Sigmoid colon (tissue), 4 donors: ENCODE measurements around the gene SEL1L.
A peak's percentile ranks its signal among the peaks of the same experiment; 100 is the strongest.

Experiments used
- CTCF ChIP-seq, 4 experiments: fragments of 450-650 bp in 3 of 4; fragments of 200-600 bp in 1 of 4; IDR thresholded peaks; one replicate each; pipeline ENCODE4 v1.5.1; 2016 to 2019; ENCODE audit warnings: antibody characterized with exemption in 4 of 4, mild to moderate bottlenecking in 3 of 4, moderate library complexity in 2 of 4
- EP300 ChIP-seq, 4 donors: sonication (generic); formaldehyde crosslinking; IDR thresholded peaks; one replicate each; pipeline ENCODE4 v1.6.1; 2017; ENCODE audit warnings: antibody characterized with exemption in 4 of 4
- POLR2A ChIP-seq, 2 donors: fragments of 450-650 bp; IDR thresholded peaks; one replicate each; pipeline ENCODE4 v1.6.1; 2016; ENCODE audit warnings: antibody characterized with exemption in 2 of 2, mild to moderate bottlenecking in 2 of 2, moderate library complexity in 2 of 2
- POLR2AphosphoS5 ChIP-seq, 4 donors: sonication (generic); formaldehyde crosslinking; IDR thresholded peaks; one replicate each; pipeline ENCODE4 v1.6.1; 2017; ENCODE audit warnings: antibody characterized with exemption in 4 of 4

GRCh38 chr14:81453166-81453766 is 80.4 kb downstream of the SEL1L start:
- TF ChIP-seq CTCF (IDR thresholded peaks at IDR 0.05) (peak; percentile 57 to 88 (median 84)), POLR2A (IDR thresholded peaks at IDR 0.05) (no peak), POLR2AphosphoS5 (IDR thresholded peaks at IDR 0.05) (no peak), EP300 (IDR thresholded peaks at IDR 0.05) (no peak)
